CD14-positive monocyte (primary cell): ENCODE data around the gene ALDOB. TPM values are rescaled to one million over a fixed set of nuclear protein-coding genes. Genes with fewer than 3 reads are reported as not detected.

ENCODE experiments used
- DNase-seq, 3 donors: peaks; one replicate each; pipeline ENCODE4 v3.0.0-alpha.2; 2011 to 2022
- H2AFZ ChIP-seq: 2 replicates; pipeline ENCODE4 v1.6.0; 2012; ENCODE audit warnings: mild to moderate bottlenecking, low read depth, low read length, inconsistent platforms; ENCODE audit not compliant: insufficient read depth, poor library complexity, severe bottlenecking
- H3K27ac ChIP-seq, 2 donors: 1 replicate in 1 of 2; 2 replicates in 1 of 2; pipeline ENCODE4 v1.5.1; 2012 to 2013; ENCODE audit warnings: low read length in 2 of 2, control low read depth in 1 of 2, inconsistent platforms in 1 of 2, low read depth in 1 of 2, mild to moderate bottlenecking in 1 of 2
- H3K27me3 ChIP-seq, 2 donors: one replicate each; pipeline versions ENCODE4 v1.6.0 to v1.6.1; 2011 to 2013; ENCODE audit warnings: low read length in 2 of 2; ENCODE audit not compliant: control insufficient read depth in 2 of 2, insufficient read depth in 2 of 2
- H3K36me3 ChIP-seq, 2 donors: replicated peaks in 1 of 2; 1 replicate in 1 of 2; 2 replicates in 1 of 2; pipeline versions ENCODE4 v1.5.1 to v1.6.1; 2012 to 2013; ENCODE audit warnings: low read length in 2 of 2, control low read depth in 1 of 2, inconsistent platforms in 1 of 2, mild to moderate bottlenecking in 1 of 2; ENCODE audit not compliant: insufficient read depth in 2 of 2, control insufficient read depth in 1 of 2
- H3K4me1 ChIP-seq, 2 donors: 1 replicate in 1 of 2; 2 replicates in 1 of 2; pipeline versions ENCODE4 v1.5.1 to v1.6.1; 2012 to 2013; ENCODE audit warnings: low read length in 2 of 2, control low read depth in 1 of 2, inconsistent platforms in 1 of 2, mild to moderate bottlenecking in 1 of 2, moderate library complexity in 1 of 2; ENCODE audit not compliant: insufficient read depth in 2 of 2, control insufficient read depth in 1 of 2
- H3K4me2 ChIP-seq: replicated peaks from 2 replicates; pipeline ENCODE3; 2012; ENCODE audit warnings: low read length, moderate library complexity, mild to moderate bottlenecking; ENCODE audit not compliant: poor library complexity, severe bottlenecking; ENCODE audit errors: extremely low read depth
- H3K4me3 ChIP-seq, 3 experiments: fragments of 200-600 bp in 1 of 3; sonication (generic) in 1 of 3; replicated peaks in 1 of 3; 1 replicate in 2 of 3; 2 replicates in 1 of 3; pipeline ENCODE4 v1.5.1; 2011 to 2013; ENCODE audit warnings: low read length in 3 of 3, mild to moderate bottlenecking in 3 of 3, control low read depth in 2 of 3, low read depth in 2 of 3, inconsistent platforms in 1 of 3, moderate library complexity in 1 of 3
- H3K79me2 ChIP-seq: 2 replicates; pipeline ENCODE4 v1.6.0; 2012; ENCODE audit warnings: mild to moderate bottlenecking, control low read depth, inconsistent platforms, low read length, moderate library complexity; ENCODE audit not compliant: insufficient read depth
- H3K9ac ChIP-seq: 2 replicates; pipeline ENCODE4 v1.6.0; 2017; ENCODE audit warnings: low read length, mild to moderate bottlenecking; ENCODE audit not compliant: insufficient read depth, poor library complexity, severe bottlenecking
- H3K9me3 ChIP-seq, 2 donors: replicated peaks in 1 of 2; 1 replicate in 1 of 2; 2 replicates in 1 of 2; pipeline versions ENCODE4 v1.5.1 to v1.6.1; 2012 to 2013; ENCODE audit warnings: low read length in 2 of 2, control low read depth in 1 of 2; ENCODE audit not compliant: control insufficient read depth in 1 of 2, insufficient read depth in 1 of 2
- H4K20me1 ChIP-seq: 2 replicates; pipeline ENCODE4 v1.6.0; 2012; ENCODE audit warnings: mild to moderate bottlenecking, low read length, control low read depth, moderate library complexity; ENCODE audit not compliant: insufficient read depth
- H3K27ac Mint-ChIP-seq, 7 donors: one replicate each; pipeline ENCODE4 v1.8.0; 2020; ENCODE audit warnings: mild to moderate bottlenecking in 7 of 7, mixed read lengths in 7 of 7, moderate library complexity in 6 of 7, inconsistent platforms in 2 of 7
- H3K27me3 Mint-ChIP-seq, 3 donors: one replicate each; pipeline ENCODE4 v1.8.0; 2021 to 2022; ENCODE audit warnings: low read depth in 3 of 3, mild to moderate bottlenecking in 3 of 3, mixed read lengths in 3 of 3, moderate library complexity in 3 of 3, inconsistent platforms in 1 of 3
- H3K36me3 Mint-ChIP-seq, 2 donors: one replicate each; pipeline ENCODE4 v1.8.0; 2020; ENCODE audit warnings: mixed read lengths in 2 of 2, inconsistent platforms in 1 of 2, mild to moderate bottlenecking in 1 of 2
- H3K4me1 Mint-ChIP-seq: one replicate; pipeline ENCODE4 v1.8.0; 2020; ENCODE audit warnings: mild to moderate bottlenecking, mixed read lengths
- H3K4me3 Mint-ChIP-seq, 2 donors: one replicate each; pipeline ENCODE4 v1.8.0; 2020; ENCODE audit warnings: mild to moderate bottlenecking in 2 of 2, mixed read lengths in 2 of 2, moderate library complexity in 1 of 2
- H3K9me3 Mint-ChIP-seq, 7 donors: one replicate each; pipeline ENCODE4 v1.8.0; 2020 to 2022; ENCODE audit warnings: mixed read lengths in 7 of 7, mild to moderate bottlenecking in 6 of 7, moderate library complexity in 6 of 7, inconsistent platforms in 2 of 7
- WGBS: methylation state at CpG from one replicate; pipeline ENCODE4 v1.1.5; 2013; ENCODE audit warnings: missing lambda C conversion rate; ENCODE audit not compliant: insufficient coverage; 5-methylcytosine and 5-hydroxymethylcytosine counted together
- intact Hi-C, 2 donors: fragments of 100-400 bp; cut with micrococcal nuclease; formaldehyde crosslinking; loops; one replicate each; pipeline versions ENCODE4 v1.15.0 to v1.15.1; 2023
- polyA plus RNA-seq, 3 donors: library from polyadenylated mRNA; depleted of rRNA in 1 of 3; unstranded in 2 of 3; stranded (reverse) in 1 of 3; fragments of 300-500 nt in 2 of 3; fragments of >200 nt in 1 of 3; fragmentation: Illumina TruSeq in 2 of 3; gene quantifications; 1 replicate in 2 of 3; 2 replicates in 1 of 3; pipeline ENCODE4 v1.2.3, GENCODE V29; 2012 to 2021
- TF ChIP-seq, protein P1 (sequence below): fragments of 200-600 bp; IDR thresholded peaks from one replicate; pipeline ENCODE4 v1.8.0; 2022; ENCODE audit warnings: antibody characterized with exemption, mild to moderate bottlenecking

Gene ALDOB
- polyA plus RNA-seq, 3 donors, result not detected

DNA sequence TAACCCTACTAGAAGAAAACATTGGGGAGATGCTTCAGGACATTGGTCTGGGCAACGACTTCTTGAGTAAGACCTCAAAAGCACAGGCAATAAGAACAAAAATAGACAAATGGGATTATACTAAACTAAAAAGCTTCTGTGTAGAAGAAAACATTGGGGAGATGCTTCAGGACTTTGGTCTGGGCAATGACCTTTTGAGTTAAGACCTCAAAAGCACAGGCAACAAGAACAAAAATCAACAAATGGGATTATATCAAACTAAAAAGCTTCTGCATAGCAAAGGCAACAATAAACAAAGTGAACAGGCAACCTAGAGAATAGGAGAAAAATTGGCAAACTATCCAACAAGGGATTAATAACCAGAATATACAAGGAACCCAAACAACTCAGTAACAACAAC is 40.9 kb downstream of the ALDOB start:
- peaks cover 0 to 19% (median 10%) of the 10 kb centered on the region in 7 donors for H3K9me3 Mint-ChIP-seq
- no peak overlapping the region for H3K9ac ChIP-seq
- TF ChIP-seq, protein P1, sequence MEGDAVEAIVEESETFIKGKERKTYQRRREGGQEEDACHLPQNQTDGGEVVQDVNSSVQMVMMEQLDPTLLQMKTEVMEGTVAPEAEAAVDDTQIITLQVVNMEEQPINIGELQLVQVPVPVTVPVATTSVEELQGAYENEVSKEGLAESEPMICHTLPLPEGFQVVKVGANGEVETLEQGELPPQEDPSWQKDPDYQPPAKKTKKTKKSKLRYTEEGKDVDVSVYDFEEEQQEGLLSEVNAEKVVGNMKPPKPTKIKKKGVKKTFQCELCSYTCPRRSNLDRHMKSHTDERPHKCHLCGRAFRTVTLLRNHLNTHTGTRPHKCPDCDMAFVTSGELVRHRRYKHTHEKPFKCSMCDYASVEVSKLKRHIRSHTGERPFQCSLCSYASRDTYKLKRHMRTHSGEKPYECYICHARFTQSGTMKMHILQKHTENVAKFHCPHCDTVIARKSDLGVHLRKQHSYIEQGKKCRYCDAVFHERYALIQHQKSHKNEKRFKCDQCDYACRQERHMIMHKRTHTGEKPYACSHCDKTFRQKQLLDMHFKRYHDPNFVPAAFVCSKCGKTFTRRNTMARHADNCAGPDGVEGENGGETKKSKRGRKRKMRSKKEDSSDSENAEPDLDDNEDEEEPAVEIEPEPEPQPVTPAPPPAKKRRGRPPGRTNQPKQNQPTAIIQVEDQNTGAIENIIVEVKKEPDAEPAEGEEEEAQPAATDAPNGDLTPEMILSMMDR, result no peak
- peaks cover 31 to 41% of the 10 kb centered on the region in 2 donors for H3K36me3 Mint-ChIP-seq
- no peak for DNase-seq
- H3K27ac ChIP-seq, result no peak overlapping the region
- no peak overlapping the region for H3K4me2 ChIP-seq
- H3K4me1 ChIP-seq, result peaks cover 13 to 20% of the 10 kb centered on the region in 2 donors
- H3K79me2 ChIP-seq, result peaks cover 84% of the 10 kb centered on the region
- no peaks in the 10 kb centered on the region for H3K27me3 Mint-ChIP-seq
- peaks cover 0 to 8% of the 10 kb centered on the region in 2 donors for H3K9me3 ChIP-seq
- no peak overlapping the region for H3K4me3 ChIP-seq
- peaks cover 19% of the 10 kb centered on the region for H3K4me1 Mint-ChIP-seq
- intact Hi-C loops, result loop anchor here (5.0 to 10.0 kb wide), 3 partner anchors 138 to 1300 kb away; partner anchors contain the start of genes ERP44 (in 1 of the 2), INVS (in 1 of the 2) and RNF20 (in 1 of the 2)
- no peak overlapping the region for H3K4me3 Mint-ChIP-seq
- peaks cover 12% of the 10 kb centered on the region for H4K20me1 ChIP-seq
- H3K27ac Mint-ChIP-seq, result no peak overlapping the region
- H3K27me3 ChIP-seq, result no peaks in the 10 kb centered on the region
- no CpG with 5 or more reads among the region's 1 CpG for WGBS
- no peak overlapping the region for H2AFZ ChIP-seq
- H3K36me3 ChIP-seq, result peaks cover 9 to 28% of the 10 kb centered on the region in 2 donors

DNA sequence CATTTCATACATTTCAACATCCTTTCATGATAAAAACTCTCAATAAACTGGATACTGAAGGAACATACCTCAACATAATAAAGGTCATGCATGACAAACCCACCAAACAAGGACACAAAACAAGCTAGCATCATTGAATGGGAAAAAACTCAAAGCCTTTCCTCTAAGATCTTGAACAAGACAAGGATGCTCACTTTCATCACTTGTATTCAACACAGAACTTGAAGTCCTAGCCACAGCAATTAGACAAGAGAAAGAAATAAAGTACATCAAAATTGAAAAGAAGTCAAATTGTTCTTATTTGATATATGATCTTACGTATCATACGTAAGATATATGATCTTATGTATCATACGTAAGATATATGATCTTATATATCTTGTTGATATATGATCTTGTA is 42.4 kb downstream of the ALDOB start:
- peaks cover 5 to 12% of the 10 kb centered on the region in 2 donors for H3K4me1 ChIP-seq
- peaks cover 41 to 53% of the 10 kb centered on the region in 2 donors for H3K36me3 Mint-ChIP-seq
- no peak overlapping the region for H2AFZ ChIP-seq
- no peaks in the 10 kb centered on the region for H3K27me3 Mint-ChIP-seq
- peaks cover 73% of the 10 kb centered on the region for H3K79me2 ChIP-seq
- no peak for DNase-seq
- TF ChIP-seq, protein P1, result no peak
- peaks cover 15% of the 10 kb centered on the region for H3K4me1 Mint-ChIP-seq
- H3K9me3 Mint-ChIP-seq, result peaks cover 0 to 19% (median 10%) of the 10 kb centered on the region in 7 donors
- intact Hi-C loops, result loop anchor here in 1 of 2 donors (10.0 kb wide), 1 partner anchor 1298 kb away; the partner anchor contains the start of genes ERP44 and INVS
- H3K36me3 ChIP-seq, result peaks cover 17 to 44% of the 10 kb centered on the region in 2 donors
- peaks cover 0 to 8% of the 10 kb centered on the region in 2 donors for H3K9me3 ChIP-seq
- no peak overlapping the region for H3K4me2 ChIP-seq
- H3K27ac ChIP-seq, result no peak overlapping the region
- H3K9ac ChIP-seq, result no peak overlapping the region
- no peak overlapping the region for H3K4me3 Mint-ChIP-seq
- H3K4me3 ChIP-seq, result no peak overlapping the region
- no CpG with 5 or more reads among the region's 3 CpGs for WGBS
- H4K20me1 ChIP-seq, result peaks cover 12% of the 10 kb centered on the region
- H3K27ac Mint-ChIP-seq, result no peak overlapping the region
- no peaks in the 10 kb centered on the region for H3K27me3 ChIP-seq
